OCI-LY1 (cell line): ENCODE data around the gene UBXN6.

Experiments
- CTCF ChIP-seq: fragments of 200-600 bp; sonication (generic), shearing (Covaris generic); IDR thresholded peaks from 2 replicates; pipeline ENCODE4 v1.5.1; 2017; ENCODE audit warnings: mild to moderate bottlenecking, antibody characterized with exemption, low read length, moderate library complexity, mixed read lengths
- EZH2 ChIP-seq: fragments of 200-600 bp; sonication (generic), shearing (Covaris generic); IDR thresholded peaks from 2 replicates; pipeline ENCODE4 v1.8.0; 2017; ENCODE audit warnings: borderline replicate concordance, mixed run types, mild to moderate bottlenecking, antibody characterized with exemption, low read length, moderate library complexity, mixed read lengths

- TF ChIP-seq EZH2 (no peak), CTCF (no peak)
Measured at GRCh38 chr19:4425537-4425936, 32.1 kb downstream of the UBXN6 start.
